Smooth muscle cell (in vitro differentiated cells): ENCODE measurements around the gene TRABD2B. TPM values are rescaled to one million over a fixed set of nuclear protein-coding genes. Genes with fewer than 3 reads are reported as not detected.

Source experiments
- DNase-seq: peaks from one replicate; lab custom pipeline; 2025; ENCODE audit not compliant: unreplicated experiment; lab: John Stamatoyannopoulos, UW
- H2AFZ ChIP-seq: fragments of 200-600 bp; sonication (generic); 2 replicates; pipeline ENCODE4 v1.6.0; 2016; ENCODE audit warnings: antibody characterized with exemption, low read depth, mild to moderate bottlenecking
- H3F3A ChIP-seq: fragments of 200-600 bp; sonication (generic); 2 replicates; pipeline ENCODE4 v1.6.0; 2017; ENCODE audit warnings: antibody characterized with exemption, low read depth
- H3K27ac ChIP-seq: fragments of 200-600 bp; sonication (generic); 2 replicates; pipeline ENCODE4 v1.5.1; 2016; ENCODE audit warnings: low read depth, mild to moderate bottlenecking
- H3K27me3 ChIP-seq: fragments of 200-600 bp; sonication (generic); 2 replicates; pipeline ENCODE4 v1.6.1; 2016; ENCODE audit warnings: low read depth, mild to moderate bottlenecking
- H3K36me3 ChIP-seq: fragments of 200-600 bp; sonication (generic); 2 replicates; pipeline ENCODE4 v1.5.1; 2016; ENCODE audit warnings: low read depth
- H3K4me1 ChIP-seq: fragments of 200-600 bp; sonication (generic); 2 replicates; pipeline ENCODE4 v1.5.1; 2016; ENCODE audit warnings: low read depth
- H3K4me2 ChIP-seq: fragments of 200-600 bp; sonication (generic); 2 replicates; pipeline ENCODE4 v1.6.0; 2016; ENCODE audit warnings: mild to moderate bottlenecking
- H3K4me3 ChIP-seq: fragments of 200-600 bp; sonication (generic); 2 replicates; pipeline ENCODE4 v1.5.1; 2016; ENCODE audit warnings: mild to moderate bottlenecking
- H3K79me2 ChIP-seq: fragments of 200-600 bp; sonication (generic); 2 replicates; pipeline ENCODE4 v1.6.0; 2016; ENCODE audit warnings: low read depth, mild to moderate bottlenecking
- H3K9ac ChIP-seq: fragments of 200-600 bp; sonication (generic); 2 replicates; pipeline ENCODE4 v1.6.0; 2016; ENCODE audit warnings: low read depth
- H3K9me3 ChIP-seq: fragments of 200-600 bp; sonication (generic); replicated peaks from 2 replicates; pipeline ENCODE4 v1.5.1; 2016; ENCODE audit warnings: low read depth
- H4K20me1 ChIP-seq: fragments of 200-600 bp; sonication (generic); 2 replicates; pipeline ENCODE4 v1.6.0; 2016; ENCODE audit warnings: low read depth
- WGBS: methylation state at CpG from one replicate; pipeline ENCODE4 v1.1.7; 2016; ENCODE audit warnings: low lambda C conversion rate; 5-methylcytosine and 5-hydroxymethylcytosine counted together
- polyA plus RNA-seq: library from polyadenylated mRNA; unstranded; fragments of >200 nt; fragmentation: Nextera tagmentation; extraction: Ambion mirVana; gene quantifications from 2 replicates; pipeline ENCODE4 v1.2.1, GENCODE V29; 2016
- total RNA-seq: library from RNA; depleted of rRNA; stranded (reverse); fragments of >200 nt; gene quantifications from 2 replicates; pipeline ENCODE4 v1.2.3, GENCODE V29; 2014
- TF ChIP-seq, protein P1 (sequence below): fragments of 200-600 bp; sonication (generic); IDR thresholded peaks from 2 replicates; pipeline ENCODE4 v1.5.1; 2017; ENCODE audit warnings: borderline replicate concordance, mild to moderate bottlenecking, antibody characterized with exemption; ENCODE audit not compliant: insufficient read depth, poor library complexity, severe bottlenecking

TRABD2B gene
- total and polyA plus RNA-seq, 2 experiments from 2014 or later = 0.94 to 4.9 TPM

DNA sequence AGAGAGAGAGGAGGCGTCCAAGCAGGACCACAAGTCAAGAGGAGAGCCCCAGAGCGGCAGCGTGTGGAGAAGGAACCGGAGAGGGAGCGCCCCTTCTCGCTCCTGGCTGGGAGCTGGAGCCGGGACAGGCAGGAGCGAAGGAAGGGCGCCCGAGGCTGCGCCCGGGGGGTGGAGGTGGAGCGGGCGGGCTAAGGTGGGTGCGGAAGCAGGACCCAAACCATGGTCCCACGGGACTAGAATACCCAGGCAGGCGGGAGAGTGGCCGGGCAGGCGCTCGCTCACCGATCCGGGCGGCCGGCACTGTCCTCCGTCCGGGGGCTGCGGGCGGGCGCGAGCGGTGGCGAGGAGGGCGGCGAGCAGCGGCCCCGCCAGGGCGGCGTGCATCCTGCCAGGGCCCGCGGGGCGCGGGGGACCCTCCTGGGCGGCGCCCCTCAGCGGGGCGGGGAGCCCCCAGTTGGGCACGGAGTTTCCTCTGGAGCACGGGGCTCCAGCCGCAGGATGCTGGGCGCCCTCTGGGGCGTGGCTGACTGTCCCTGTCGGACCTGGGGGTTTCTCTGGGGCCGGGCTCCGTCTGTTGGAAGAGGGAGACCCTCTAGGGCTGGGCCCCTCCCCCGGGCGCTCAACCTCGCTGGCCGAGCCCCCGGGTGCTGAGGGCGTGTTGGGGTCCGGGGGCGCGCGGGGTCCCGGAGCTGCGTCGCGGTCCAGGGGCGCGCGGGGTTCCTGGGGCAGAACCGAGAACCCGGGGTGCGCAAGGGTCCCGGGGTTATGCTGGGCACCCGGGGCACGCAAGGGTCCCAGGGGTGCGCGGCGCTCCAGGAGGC, 569 bp downstream of the TRABD2B start:
- WGBS = 2% methylated on average over 13 of the region's 80 CpGs
- peaks cover 38% of the 10 kb centered on the region for H3K27me3 ChIP-seq
- peak overlapping the region; percentile 72 for H3K4me3 ChIP-seq
- H3F3A ChIP-seq = no peaks in the 10 kb centered on the region
- TF ChIP-seq, protein P1, sequence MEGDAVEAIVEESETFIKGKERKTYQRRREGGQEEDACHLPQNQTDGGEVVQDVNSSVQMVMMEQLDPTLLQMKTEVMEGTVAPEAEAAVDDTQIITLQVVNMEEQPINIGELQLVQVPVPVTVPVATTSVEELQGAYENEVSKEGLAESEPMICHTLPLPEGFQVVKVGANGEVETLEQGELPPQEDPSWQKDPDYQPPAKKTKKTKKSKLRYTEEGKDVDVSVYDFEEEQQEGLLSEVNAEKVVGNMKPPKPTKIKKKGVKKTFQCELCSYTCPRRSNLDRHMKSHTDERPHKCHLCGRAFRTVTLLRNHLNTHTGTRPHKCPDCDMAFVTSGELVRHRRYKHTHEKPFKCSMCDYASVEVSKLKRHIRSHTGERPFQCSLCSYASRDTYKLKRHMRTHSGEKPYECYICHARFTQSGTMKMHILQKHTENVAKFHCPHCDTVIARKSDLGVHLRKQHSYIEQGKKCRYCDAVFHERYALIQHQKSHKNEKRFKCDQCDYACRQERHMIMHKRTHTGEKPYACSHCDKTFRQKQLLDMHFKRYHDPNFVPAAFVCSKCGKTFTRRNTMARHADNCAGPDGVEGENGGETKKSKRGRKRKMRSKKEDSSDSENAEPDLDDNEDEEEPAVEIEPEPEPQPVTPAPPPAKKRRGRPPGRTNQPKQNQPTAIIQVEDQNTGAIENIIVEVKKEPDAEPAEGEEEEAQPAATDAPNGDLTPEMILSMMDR = no peak
- H2AFZ ChIP-seq = peak overlapping the region; percentile 81
- no peaks in the 10 kb centered on the region for H3K36me3 ChIP-seq
- H3K9me3 ChIP-seq = no peaks in the 10 kb centered on the region
- DNase-seq = no peak
- peak overlapping the region; percentile 98 for H3K4me2 ChIP-seq
- no peak overlapping the region for H3K9ac ChIP-seq
- H3K27ac ChIP-seq = no peak overlapping the region
- peaks cover 11% of the 10 kb centered on the region for H3K4me1 ChIP-seq
- peaks cover 4% of the 10 kb centered on the region for H3K79me2 ChIP-seq
- peaks cover 25% of the 10 kb centered on the region for H4K20me1 ChIP-seq

DNA sequence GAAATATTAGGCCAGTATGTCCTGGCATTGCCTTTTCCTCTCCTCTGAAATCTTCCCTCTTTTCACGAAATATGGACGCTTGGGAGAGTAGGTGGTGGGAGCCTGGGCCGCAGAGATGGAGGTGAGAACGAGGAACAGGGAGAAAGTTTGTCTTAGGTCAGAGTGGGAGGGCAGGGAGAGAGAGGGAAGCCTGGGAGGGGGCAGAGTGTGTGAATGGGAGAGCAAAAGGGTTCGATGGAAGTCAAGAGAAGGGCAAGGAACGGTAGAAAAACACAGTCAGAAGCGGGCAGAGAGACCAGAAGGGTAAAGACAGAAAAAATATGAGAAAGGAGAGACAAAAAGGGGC, 1.2 kb downstream of the TRABD2B start:
- H3K4me2 ChIP-seq = peak overlapping the region; percentile 98
- H3K4me3 ChIP-seq = peak overlapping the region; percentile 72
- peaks cover 10% of the 10 kb centered on the region for H3K79me2 ChIP-seq
- H3K9ac ChIP-seq = no peak overlapping the region
- H3K9me3 ChIP-seq = no peaks in the 10 kb centered on the region
- H3F3A ChIP-seq = no peaks in the 10 kb centered on the region
- no peak overlapping the region for H3K27ac ChIP-seq
- H2AFZ ChIP-seq = peak overlapping the region; percentile 54
- WGBS = 18% methylated on average over 7 of the region's 7 CpGs
- peaks cover 31% of the 10 kb centered on the region for H4K20me1 ChIP-seq
- no peaks in the 10 kb centered on the region for H3K36me3 ChIP-seq
- no peak for DNase-seq
- H3K4me1 ChIP-seq = peaks cover 5% of the 10 kb centered on the region
- H3K27me3 ChIP-seq = peaks cover 43% of the 10 kb centered on the region
- TF ChIP-seq, protein P1 = no peak

DNA sequence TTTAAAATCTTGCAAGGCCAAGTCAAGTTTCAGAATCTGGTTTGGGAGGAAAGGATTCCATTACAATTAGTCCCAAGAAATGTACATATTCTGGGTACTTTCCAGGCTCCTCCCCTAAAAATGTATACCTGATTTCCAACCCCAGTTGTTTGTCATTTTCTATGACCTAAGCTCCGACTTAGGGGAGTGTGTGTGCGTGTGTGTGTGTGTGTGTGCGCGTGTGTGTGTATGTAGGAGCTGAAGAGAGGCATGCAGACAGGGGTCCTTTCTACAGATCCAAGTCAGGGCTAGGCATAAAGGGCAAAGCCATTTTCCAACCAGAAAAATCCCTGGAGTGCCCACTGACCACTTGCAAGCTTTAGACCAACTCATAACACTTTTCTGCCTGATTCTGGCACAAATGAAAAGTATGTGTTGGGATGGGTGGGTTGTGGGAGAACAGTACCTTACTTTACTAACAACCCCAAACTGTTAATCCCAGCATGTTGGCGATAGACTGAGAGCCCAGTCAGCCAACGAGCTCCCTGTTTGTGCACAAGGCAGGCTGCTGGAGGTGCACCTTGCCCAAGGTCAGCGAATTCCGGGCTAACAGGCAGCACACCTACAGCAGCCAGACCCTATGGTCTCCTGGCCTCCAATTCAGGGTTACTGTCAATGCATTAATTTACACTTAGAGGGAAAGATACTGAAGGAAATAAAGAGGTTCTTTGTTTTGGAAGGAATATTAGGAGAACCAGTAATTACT, 1.7 kb downstream of the TRABD2B start:
- peaks cover 13% of the 10 kb centered on the region for H3K79me2 ChIP-seq
- H4K20me1 ChIP-seq = peaks cover 33% of the 10 kb centered on the region
- no peak overlapping the region for H3K9ac ChIP-seq
- TF ChIP-seq, protein P1 = no peak
- WGBS = 56% methylated on average over 8 of the region's 8 CpGs
- no peaks in the 10 kb centered on the region for H3K36me3 ChIP-seq
- peaks cover 43% of the 10 kb centered on the region for H3K27me3 ChIP-seq
- no peaks in the 10 kb centered on the region for H3F3A ChIP-seq
- H3K27ac ChIP-seq = no peak overlapping the region
- H3K9me3 ChIP-seq = no peaks in the 10 kb centered on the region
- DNase-seq = no peak
- H3K4me2 ChIP-seq = peak overlapping the region; percentile 98
- H3K4me1 ChIP-seq = peaks cover 5% of the 10 kb centered on the region
- peak overlapping the region; percentile 72 for H3K4me3 ChIP-seq
- no peak overlapping the region for H2AFZ ChIP-seq
